ENCODE results near the gene FAM3A.

The FAM3A gene

GRCh38 chrX:154458954-154459778, 56.9 kb downstream of the FAM3A start:
- DNase-seq: peak in 1 of 5 donors; percentile 11

- DNase-seq: peak; percentile 34 to 67 (median 47)
These were observed 57.7 kb downstream of the FAM3A start, which contains the start of gene PLXNA3 for GRCh38 chrX:154458116-154458953. Gene PLXNA3, plus strand, starts transcription at chrX:154458281. Its CDS starts 1,903 bp downstream, at chrX:154460184.

DNA sequence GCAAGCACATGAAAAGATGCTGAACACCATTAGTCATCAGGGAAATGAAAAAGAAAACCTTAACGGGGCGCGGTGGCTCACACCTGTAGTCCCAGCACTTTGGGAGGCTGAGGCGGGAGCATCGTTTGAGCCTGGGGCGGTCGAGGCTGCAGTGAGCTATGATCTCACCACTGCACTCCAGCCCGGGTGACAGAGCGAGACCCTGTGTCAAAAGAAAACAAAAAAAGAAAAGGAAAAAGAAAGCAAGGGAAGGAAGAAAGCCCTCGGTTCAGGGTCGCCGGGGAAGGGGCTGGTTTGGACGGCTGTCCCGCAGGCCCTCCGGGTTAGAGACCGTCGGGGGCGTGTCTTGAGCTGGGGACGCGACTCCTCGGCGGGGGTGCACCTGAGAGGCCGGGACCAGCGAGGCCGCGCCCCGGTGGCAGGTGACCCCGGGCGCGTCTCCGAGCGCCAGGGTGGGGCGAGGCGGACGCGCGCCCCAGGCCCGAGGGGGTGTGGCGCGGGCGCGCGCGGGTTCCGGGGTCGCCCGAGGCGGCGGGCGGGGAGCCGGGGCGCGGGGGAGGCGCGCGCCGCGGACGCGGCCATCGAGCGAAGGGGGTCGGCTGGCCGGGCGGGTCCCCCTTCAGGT, 58.4 kb downstream of the FAM3A start:
- peak; percentile 40 to 66 (median 48) for DNase-seq
